Liver (tissue), 3 donors: ENCODE measurements around the gene DCUN1D2.

ENCODE experiments used
- CTCF ChIP-seq: fragments of 150-350 bp; IDR thresholded peaks from 2 replicates; pipeline ENCODE4 v1.5.1; 2017; ENCODE audit warnings: improper control_type of control experiment, low read depth, low read length; ENCODE audit not compliant: missing input control
- RAD21 ChIP-seq, 2 donors: IDR thresholded peaks; 2 replicates each; pipeline ENCODE4 v1.6.1; 2016; ENCODE audit warnings: antibody characterized with exemption in 2 of 2, mild to moderate bottlenecking in 2 of 2
- ZBTB33 ChIP-seq: IDR thresholded peaks from 2 replicates; pipeline ENCODE4 v1.6.1; 2016; ENCODE audit warnings: antibody characterized with exemption
- donor health status: healthy.
- donor health status: healthy.

GRCh38 chr13:113511361-113511760 is 20.9 kb upstream of the DCUN1D2 start:
- TF ChIP-seq CTCF (no peak), RAD21 (IDR thresholded peaks at IDR 0.05) (no peak), ZBTB33 (no peak)
